Astrocyte (in vitro differentiated cells and primary cell): ENCODE measurements around the gene KRT6B. TPM values are rescaled to one million over a fixed set of nuclear protein-coding genes. Genes with fewer than 3 reads are reported as not detected.

ENCODE experiments used
- DNase-seq: peaks from one replicate; pipeline ENCODE4 v3.0.0-alpha.2; 2010; ENCODE audit warnings: low read depth
- FAIRE-seq: peaks from 2 replicates; lab custom pipeline; 2011; peaks lifted over from hg19 to GRCh38; lab: Jason Lieb, UNC
- H2AFZ ChIP-seq: 2 replicates; pipeline ENCODE4 v1.6.0; 2012; ENCODE audit warnings: low read depth, low read length, inconsistent platforms
- H3K27ac ChIP-seq: 2 replicates; pipeline ENCODE4 v1.5.1; 2011; ENCODE audit warnings: low read depth, low read length, inconsistent platforms
- H3K27me3 ChIP-seq: 2 replicates; pipeline ENCODE4 v1.6.0; 2011; ENCODE audit warnings: low read length, inconsistent platforms; ENCODE audit not compliant: insufficient read depth
- H3K36me3 ChIP-seq: 2 replicates; pipeline ENCODE4 v1.5.1; 2011; ENCODE audit warnings: low read length, inconsistent platforms; ENCODE audit not compliant: insufficient read depth
- H3K4me1 ChIP-seq: 2 replicates; pipeline ENCODE4 v1.5.1; 2011; ENCODE audit warnings: low read length, inconsistent platforms; ENCODE audit not compliant: insufficient read depth
- H3K4me2 ChIP-seq: 2 replicates; pipeline ENCODE4 v1.6.0; 2012; ENCODE audit warnings: low read length, inconsistent platforms
- H3K4me3 ChIP-seq: 2 replicates; pipeline ENCODE4 v1.5.1; 2011; ENCODE audit warnings: low read depth, mild to moderate bottlenecking, low read length, inconsistent platforms; ENCODE audit not compliant: insufficient read depth
- H3K79me2 ChIP-seq: 2 replicates; pipeline ENCODE4 v1.6.0; 2012; ENCODE audit warnings: mild to moderate bottlenecking, low read length, inconsistent platforms; ENCODE audit not compliant: insufficient read depth
- H3K9ac ChIP-seq: 2 replicates; pipeline ENCODE4 v1.6.0; 2012; ENCODE audit warnings: mild to moderate bottlenecking, low read length, inconsistent platforms
- H3K9me3 ChIP-seq: 2 replicates; pipeline ENCODE4 v1.5.1; 2012; ENCODE audit warnings: low read depth, mild to moderate bottlenecking, low read length, inconsistent platforms; ENCODE audit not compliant: insufficient read depth
- H4K20me1 ChIP-seq: 2 replicates; pipeline ENCODE4 v1.6.0; 2012; ENCODE audit warnings: low read length, inconsistent platforms; ENCODE audit not compliant: insufficient read depth
- H3K27ac Mint-ChIP-seq: one replicate; pipeline ENCODE4 v1.8.0; 2021; ENCODE audit warnings: mild to moderate bottlenecking, mixed read lengths; ENCODE audit not compliant: unreplicated experiment
- H3K27me3 Mint-ChIP-seq: one replicate; pipeline ENCODE4 v1.8.0; 2021; ENCODE audit warnings: low read depth, mixed read lengths; ENCODE audit not compliant: unreplicated experiment
- H3K36me3 Mint-ChIP-seq: one replicate; pipeline ENCODE4 v1.8.0; 2021; ENCODE audit warnings: low read depth, mixed read lengths; ENCODE audit not compliant: unreplicated experiment
- H3K4me1 Mint-ChIP-seq: one replicate; pipeline ENCODE4 v1.8.0; 2021; ENCODE audit warnings: low read depth, mixed read lengths; ENCODE audit not compliant: unreplicated experiment
- H3K4me3 Mint-ChIP-seq: one replicate; pipeline ENCODE4 v1.8.0; 2021; ENCODE audit warnings: mild to moderate bottlenecking, moderate library complexity, mixed read lengths; ENCODE audit not compliant: unreplicated experiment
- H3K9me3 Mint-ChIP-seq: one replicate; pipeline ENCODE4 v1.8.0; 2021; ENCODE audit warnings: mild to moderate bottlenecking, mixed read lengths; ENCODE audit not compliant: unreplicated experiment
- EZH2 ChIP-seq: IDR thresholded peaks from 2 replicates; pipeline ENCODE4 v1.6.1; 2012; ENCODE audit warnings: mild to moderate bottlenecking, low read length, inconsistent platforms; ENCODE audit not compliant: insufficient read depth
- total RNA-seq: library from RNA; stranded (reverse); gene quantifications from 2 replicates; pipeline ENCODE4 v1.2.1, GENCODE V29; 2021
- TF ChIP-seq, protein P1 (sequence below): IDR thresholded peaks from 2 replicates; pipeline ENCODE4 v1.5.1; 2011; ENCODE audit warnings: low read depth, mild to moderate bottlenecking, inconsistent platforms, low read length, moderate library complexity; ENCODE audit not compliant: insufficient read depth

Gene KRT6B
- total RNA-seq, 1 donor from 2014 or later: not detected

DNA sequence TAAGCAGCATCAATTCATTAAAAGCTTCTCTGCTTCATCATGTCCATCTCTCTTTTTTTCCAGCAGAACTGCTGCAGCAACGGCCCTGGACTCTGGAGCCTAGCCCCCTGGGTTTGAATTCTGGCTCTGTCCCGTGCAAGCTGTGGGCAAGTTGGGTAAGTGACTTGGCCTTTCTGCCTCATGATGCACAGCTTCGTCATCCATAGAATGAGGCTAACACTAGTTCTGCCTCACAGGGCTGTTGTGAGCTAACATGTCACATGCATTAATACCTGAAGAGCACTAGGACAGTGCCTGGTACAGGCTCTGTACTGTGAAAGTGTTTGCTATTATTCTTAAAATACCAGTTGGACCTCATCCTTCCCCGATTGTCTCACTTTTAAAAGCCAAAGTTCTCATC, 50.0 kb downstream of the KRT6B start:
- FAIRE-seq (no peak), DNase-seq (no peak)
- H3K4me1 ChIP-seq: no peaks in the 10 kb centered on the region
- Mint-ChIP-seq H3K9me3 (peaks cover 3% of the 10 kb centered on the region), H3K4me1 (no peaks in the 10 kb centered on the region), H3K4me3 (no peak overlapping the region), H3K27me3 (peaks cover 83% of the 10 kb centered on the region), H3K27ac (no peak overlapping the region), H3K36me3 (no peaks in the 10 kb centered on the region)
- no peaks in the 10 kb centered on the region for H3K9me3 ChIP-seq
- no peak overlapping the region for H3K4me3 ChIP-seq
- no peak overlapping the region for H2AFZ ChIP-seq
- H3K36me3 ChIP-seq: no peaks in the 10 kb centered on the region
- no peak overlapping the region for H3K9ac ChIP-seq
- TF ChIP-seq EZH2: no peak
- peaks cover 13% of the 10 kb centered on the region for H3K27me3 ChIP-seq
- no peaks in the 10 kb centered on the region for H3K79me2 ChIP-seq
- H3K4me2 ChIP-seq: no peak overlapping the region
- H4K20me1 ChIP-seq: no peaks in the 10 kb centered on the region
- no peak overlapping the region for H3K27ac ChIP-seq

GRCh38 chr12:52401526-52401925, 50.4 kb downstream of the KRT6B start:
- no peaks in the 10 kb centered on the region for H4K20me1 ChIP-seq
- no peaks in the 10 kb centered on the region for H3K36me3 ChIP-seq
- Mint-ChIP-seq H3K4me1 (no peaks in the 10 kb centered on the region), H3K36me3 (no peaks in the 10 kb centered on the region), H3K4me3 (no peak overlapping the region), H3K27ac (no peak overlapping the region), H3K27me3 (peaks cover 83% of the 10 kb centered on the region), H3K9me3 (peaks cover 3% of the 10 kb centered on the region)
- H3K9ac ChIP-seq: no peak overlapping the region
- no peak for TF ChIP-seq EZH2
- TF ChIP-seq, protein P1, sequence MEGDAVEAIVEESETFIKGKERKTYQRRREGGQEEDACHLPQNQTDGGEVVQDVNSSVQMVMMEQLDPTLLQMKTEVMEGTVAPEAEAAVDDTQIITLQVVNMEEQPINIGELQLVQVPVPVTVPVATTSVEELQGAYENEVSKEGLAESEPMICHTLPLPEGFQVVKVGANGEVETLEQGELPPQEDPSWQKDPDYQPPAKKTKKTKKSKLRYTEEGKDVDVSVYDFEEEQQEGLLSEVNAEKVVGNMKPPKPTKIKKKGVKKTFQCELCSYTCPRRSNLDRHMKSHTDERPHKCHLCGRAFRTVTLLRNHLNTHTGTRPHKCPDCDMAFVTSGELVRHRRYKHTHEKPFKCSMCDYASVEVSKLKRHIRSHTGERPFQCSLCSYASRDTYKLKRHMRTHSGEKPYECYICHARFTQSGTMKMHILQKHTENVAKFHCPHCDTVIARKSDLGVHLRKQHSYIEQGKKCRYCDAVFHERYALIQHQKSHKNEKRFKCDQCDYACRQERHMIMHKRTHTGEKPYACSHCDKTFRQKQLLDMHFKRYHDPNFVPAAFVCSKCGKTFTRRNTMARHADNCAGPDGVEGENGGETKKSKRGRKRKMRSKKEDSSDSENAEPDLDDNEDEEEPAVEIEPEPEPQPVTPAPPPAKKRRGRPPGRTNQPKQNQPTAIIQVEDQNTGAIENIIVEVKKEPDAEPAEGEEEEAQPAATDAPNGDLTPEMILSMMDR: no peak
- peaks cover 13% of the 10 kb centered on the region for H3K27me3 ChIP-seq
- no peaks in the 10 kb centered on the region for H3K9me3 ChIP-seq
- H3K4me2 ChIP-seq: no peak overlapping the region
- FAIRE-seq (no peak), DNase-seq (no peak)
- no peaks in the 10 kb centered on the region for H3K79me2 ChIP-seq
- no peak overlapping the region for H2AFZ ChIP-seq
- H3K4me1 ChIP-seq: no peaks in the 10 kb centered on the region
- H3K27ac ChIP-seq: no peak overlapping the region
- no peak overlapping the region for H3K4me3 ChIP-seq

DNA sequence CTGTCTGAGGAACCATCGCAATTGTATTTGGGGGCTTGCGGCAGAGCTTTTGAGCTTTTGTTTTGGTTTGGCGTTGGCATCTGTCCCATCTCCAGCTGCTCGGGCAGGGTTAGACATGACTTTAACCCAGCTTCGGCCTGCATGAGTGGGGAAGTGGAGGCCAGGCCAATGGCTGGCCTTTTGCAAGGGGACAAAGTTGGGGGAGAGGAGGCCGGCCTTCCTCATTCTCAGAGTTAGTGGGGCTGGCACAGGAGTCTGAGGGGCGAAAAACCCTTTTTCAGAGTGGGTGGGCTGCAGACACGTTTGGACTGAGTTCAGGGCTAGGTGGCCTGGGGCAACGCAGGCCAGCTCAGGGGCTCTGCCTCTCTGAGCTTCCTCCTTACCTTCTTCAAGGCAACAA, 51.0 kb downstream of the KRT6B start:
- H3K27me3 Mint-ChIP-seq: peaks cover 85% of the 10 kb centered on the region
- no peak overlapping the region for H3K4me3 Mint-ChIP-seq
- peaks cover 13% of the 10 kb centered on the region for H3K27me3 ChIP-seq
- no peaks in the 10 kb centered on the region for H3K4me1 Mint-ChIP-seq
- no peaks in the 10 kb centered on the region for H3K9me3 Mint-ChIP-seq
- FAIRE-seq: no peak
- H3K9me3 ChIP-seq: no peaks in the 10 kb centered on the region
- H4K20me1 ChIP-seq: no peaks in the 10 kb centered on the region
- H3K79me2 ChIP-seq: no peaks in the 10 kb centered on the region
- no peak overlapping the region for H3K4me3 ChIP-seq
- no peak overlapping the region for H3K9ac ChIP-seq
- no peak overlapping the region for H2AFZ ChIP-seq
- H3K27ac Mint-ChIP-seq: no peak overlapping the region
- no peaks in the 10 kb centered on the region for H3K4me1 ChIP-seq
- H3K27ac ChIP-seq: no peak overlapping the region
- no peak for TF ChIP-seq EZH2
- TF ChIP-seq, protein P1: no peak
- no peaks in the 10 kb centered on the region for H3K36me3 Mint-ChIP-seq
- DNase-seq: no peak
- H3K4me2 ChIP-seq: no peak overlapping the region
- H3K36me3 ChIP-seq: no peaks in the 10 kb centered on the region
